Heart right ventricle (tissue), 16 donors: ENCODE data around the gene ATP6V1G1. TPM values are rescaled to one million over a fixed set of nuclear protein-coding genes. Genes with fewer than 3 reads are reported as not detected.

Source experiments
- ATAC-seq, 8 donors: fragments of 200-7000 bp; cut with Tn5 transposase; one replicate each; pipeline ENCODE4 v1.9.1; 2020; ENCODE audit warnings: mild to moderate bottlenecking in 8 of 8, moderate library complexity in 8 of 8, moderate number of reproducible peaks in 1 of 8
- DNase-seq, 2 donors: peaks; one replicate each; pipeline ENCODE4 v3.0.0-alpha.2; 2020
- H3K27ac ChIP-seq, 10 donors: fragments of 200-600 bp; sonication (generic) in 2 of 10; one replicate each; pipeline versions ENCODE4 v1.5.0 to v1.8.0; 2020 to 2022; ENCODE audit warnings: mild to moderate bottlenecking in 3 of 10
- H3K27me3 ChIP-seq, 7 donors: fragments of 200-600 bp; one replicate each; pipeline ENCODE4 v1.8.0; 2021 to 2022; ENCODE audit warnings: mild to moderate bottlenecking in 2 of 7
- H3K36me3 ChIP-seq, 9 donors: fragments of 200-600 bp; sonication (generic) in 1 of 9; one replicate each; pipeline versions ENCODE4 v1.5.0 to v1.8.0; 2020 to 2022; ENCODE audit warnings: mild to moderate bottlenecking in 2 of 9
- H3K4me1 ChIP-seq, 9 donors: fragments of 200-600 bp; sonication (generic) in 1 of 9; one replicate each; pipeline versions ENCODE4 v1.5.0 to v1.8.0; 2020 to 2022; ENCODE audit warnings: mild to moderate bottlenecking in 4 of 9
- H3K4me3 ChIP-seq, 10 donors: fragments of 200-600 bp; sonication (generic) in 2 of 10; one replicate each; pipeline versions ENCODE4 v1.5.0 to v1.8.0; 2020 to 2022; ENCODE audit warnings: mild to moderate bottlenecking in 7 of 10, moderate library complexity in 2 of 10
- H3K9me3 ChIP-seq, 11 donors: fragments of 200-600 bp in 10 of 11; sonication (generic) in 2 of 11; one replicate each; pipeline versions ENCODE4 v1.5.0 to v1.8.0; 2013 to 2022; ENCODE audit warnings: mild to moderate bottlenecking in 2 of 11, control low read depth in 1 of 11, moderate library complexity in 1 of 11
- CTCF ChIP-seq, 9 donors: fragments of 200-600 bp; sonication (generic) in 2 of 9; IDR thresholded peaks; one replicate each; pipeline versions ENCODE4 v1.5.0 to v1.8.0; 2021 to 2022; ENCODE audit warnings: antibody characterized with exemption in 9 of 9, mild to moderate bottlenecking in 5 of 9, moderate library complexity in 1 of 9
- WGBS, 2 donors: extraction: QIAGEN DNeasy Blood & Tissue Kit; methylation state at CpG; one replicate each; pipeline ENCODE4 v1.1.7; 2013; ENCODE audit warnings: inconsistent platforms in 1 of 2; 5-methylcytosine and 5-hydroxymethylcytosine counted together
- intact Hi-C, 10 donors: fragments of 100-400 bp; cut with DNase I; formaldehyde crosslinking; loops; one replicate each; pipeline versions ENCODE4 v1.11.1 to v1.14.2; 2022
- polyA plus RNA-seq, 2 donors: library from polyadenylated mRNA; stranded (reverse); fragments of 200-250 nt; gene quantifications; one replicate each; pipeline ENCODE4 v1.2.3, GENCODE V29; 2013
- total RNA-seq, 10 donors: library from RNA; stranded (reverse); fragmentation: NEBNext Ultra II Directional in 3 of 10; extraction: Animal tissue kit (Norgen Biotek cat#: 25700) in 3 of 10; gene quantifications; one replicate each; pipeline versions ENCODE4 v1.2.1 to v1.2.4, GENCODE V29; 2021 to 2023
- donor health status: Arrhythmogenic right ventricular cardiomyopathy.
- donor health status: ischemic (EF 13 %, LVEDD 7.1; RV severe dilation, severe dysfunction).
- donor health status: healthy with polysubstance abuse.
- donor health status: DM: no; HTN: yes; CAD: no.
- donor health status: DM: no; HTN: no; CAD: no.
- donor health status: ischemic (EF 25% LVEDD 6.9; RV normal size, moderate dysfunction).
- donor health status: ischemic (EF 25% LVEDD 5.7; RV mildly dilated, moderate dysfunction).
- donor health status: healthy.
- donor health status: DM: yes; HTN: yes; CAD: no.
- donor health status: Ischemic cardiomyopathy.
- donor health status: ischemic (EF 35%, LVEDD 5.7; RV mildly dilated, moderate dysfunction).
- donor health status: nonischemic (EF 11% LVEDD 7.7; RV severe dilation, severe dysfunction).
- donor health status: DM: yes; HTN: yes; CAD: no.
- donor health status: PGD.
- donor health status: ischemic (EF 29% LVEDD 5.4; RV normal size, mild dysfunction).
- donor health status: nonischemic (EF 23%, LVEDD 6.1; RV moderate dilation, normal function).

ATP6V1G1 gene
- total and polyA plus RNA-seq, 12 donors: 53.1 to 115 (median 64.7) TPM

DNA sequence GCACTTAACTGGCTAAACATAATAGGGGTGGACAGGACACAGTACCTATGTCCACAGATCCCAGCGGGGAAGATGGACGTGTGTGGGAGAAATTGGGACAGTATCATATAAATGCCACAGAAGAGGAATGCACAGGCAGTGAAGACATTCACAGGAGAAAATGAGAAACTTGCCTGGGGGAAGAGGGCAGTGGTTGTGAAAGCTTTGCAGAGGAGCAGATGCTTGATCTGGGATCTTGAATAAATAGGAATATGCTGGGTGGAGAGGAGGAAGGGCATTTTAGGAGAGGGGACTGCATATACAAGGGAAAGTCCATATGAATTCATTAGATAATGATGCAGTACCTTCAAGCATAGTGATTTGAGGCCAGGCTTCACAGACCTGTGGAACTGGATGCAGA, 37.1 kb downstream of the ATP6V1G1 start:
- DNase-seq (no peak), ATAC-seq (no peak)
- Histone ChIP-seq H3K4me3 (no peak overlapping the region), H3K9me3 (no peaks in the 10 kb centered on the region), H3K36me3 (peaks cover 0 to 36% (median 16%) of the 10 kb centered on the region in 9 donors), H3K27ac (no peak overlapping the region), H3K27me3 (no peaks in the 10 kb centered on the region), H3K4me1 (peaks cover 0 to 15% (median 0%) of the 10 kb centered on the region in 9 donors)
- intact Hi-C loops: no loop called here
- 95 to 99% methylated on average over 2 of the region's 2 CpGs for WGBS, 2 donors
- TF ChIP-seq CTCF (IDR thresholded peaks at IDR 0.05): no peak

GRCh38 chr9:114626415-114627020, 38.9 kb downstream of the ATP6V1G1 start:
- H3K27ac ChIP-seq: no peak overlapping the region
- H3K9me3 ChIP-seq: no peaks in the 10 kb centered on the region
- H3K27me3 ChIP-seq: no peaks in the 10 kb centered on the region
- no peak for DNase-seq
- no peak for ATAC-seq
- intact Hi-C loops: no loop called here
- H3K36me3 ChIP-seq: peaks cover 0 to 53% (median 16%) of the 10 kb centered on the region in 9 donors
- no peak overlapping the region for H3K4me3 ChIP-seq
- no peak for TF ChIP-seq CTCF (IDR thresholded peaks at IDR 0.05)
- WGBS, 2 donors: 87 to 91% methylated on average over 4 of the region's 4 CpGs
- H3K4me1 ChIP-seq: peaks cover 0 to 12% (median 0%) of the 10 kb centered on the region in 9 donors

GRCh38 chr9:114627553-114627952, 40.0 kb downstream of the ATP6V1G1 start:
- peaks cover 0 to 61% (median 16%) of the 10 kb centered on the region in 9 donors for H3K36me3 ChIP-seq
- TF ChIP-seq CTCF (IDR thresholded peaks at IDR 0.05): no peak
- H3K4me1 ChIP-seq: peaks cover 0 to 3% (median 0%) of the 10 kb centered on the region in 9 donors
- H3K27me3 ChIP-seq: no peaks in the 10 kb centered on the region
- intact Hi-C loops: no loop called here
- DNase-seq: no peak
- 94 to 97% methylated on average over 1 of the region's 1 CpG for WGBS, 2 donors
- no peaks in the 10 kb centered on the region for H3K9me3 ChIP-seq
- H3K27ac ChIP-seq: no peak overlapping the region
- ATAC-seq: no peak
- no peak overlapping the region for H3K4me3 ChIP-seq

- Histone ChIP-seq H3K4me3 (no peak overlapping the region), H3K9me3 (no peaks in the 10 kb centered on the region), H3K4me1 (no peaks in the 10 kb centered on the region), H3K27ac (no peak overlapping the region), H3K36me3 (peaks cover 0 to 79% (median 20%) of the 10 kb centered on the region in 9 donors), H3K27me3 (no peaks in the 10 kb centered on the region)
- no peak for ATAC-seq
- WGBS, 2 donors: 90 to 96% methylated on average over 7 of the region's 7 CpGs
- no peak for TF ChIP-seq CTCF (IDR thresholded peaks at IDR 0.05)
- intact Hi-C loops: no loop called here
- DNase-seq: no peak
Measured at GRCh38 chr9:114629563-114630090, 42.1 kb downstream of the ATP6V1G1 start.
